Fibroblast of lung (primary cell): Measurements from ENCODE around the gene CCDC148. TPM values are rescaled to one million over a fixed set of nuclear protein-coding genes. Genes with fewer than 3 reads are reported as not detected.

Experiments
- DNase-seq, 2 donors: peaks; one replicate each; pipeline versions ENCODE4 v3.0.0 to v3.0.0-alpha.2; 2010; ENCODE audit warnings: low read depth in 2 of 2
- H2AFZ ChIP-seq: 2 replicates; pipeline ENCODE4 v1.5.1; 2012; ENCODE audit warnings: low read length, control low read depth, inconsistent platforms
- H3K27ac ChIP-seq: 2 replicates; pipeline ENCODE4 v1.5.1; 2011; ENCODE audit warnings: low read length, control low read depth; ENCODE audit not compliant: insufficient read depth
- H3K27me3 ChIP-seq: 2 replicates; pipeline ENCODE4 v1.5.1; 2011; ENCODE audit warnings: mild to moderate bottlenecking, low read length; ENCODE audit not compliant: control insufficient read depth, insufficient read depth
- H3K36me3 ChIP-seq: 2 replicates; pipeline ENCODE4 v1.5.1; 2011; ENCODE audit warnings: low read length; ENCODE audit not compliant: control insufficient read depth, insufficient read depth
- H3K4me1 ChIP-seq: 2 replicates; pipeline ENCODE4 v1.5.1; 2011; ENCODE audit warnings: low read length; ENCODE audit not compliant: control insufficient read depth, insufficient read depth; ENCODE audit errors: extremely low read depth
- H3K4me2 ChIP-seq: 2 replicates; pipeline ENCODE4 v1.5.1; 2011; ENCODE audit warnings: low read length, control low read depth; ENCODE audit not compliant: insufficient read depth; ENCODE audit errors: extremely low read depth
- H3K4me3 ChIP-seq, 4 experiments: fragments of 200-600 bp in 1 of 4; sonication (generic) in 1 of 4; replicated peaks in 1 of 4; 2 replicates each; pipeline ENCODE4 v1.5.1; 2011 to 2016; ENCODE audit warnings: low read length in 4 of 4, low read depth in 3 of 4, mild to moderate bottlenecking in 3 of 4, control low read depth in 2 of 4, inconsistent platforms in 1 of 4, mixed read lengths in 1 of 4; ENCODE audit not compliant: insufficient read depth in 1 of 4; ENCODE audit errors: control extremely low read depth in 1 of 4
- H3K79me2 ChIP-seq: 2 replicates; pipeline ENCODE4 v1.5.1; 2012; ENCODE audit warnings: mild to moderate bottlenecking, low read length, inconsistent platforms; ENCODE audit not compliant: control insufficient read depth, insufficient read depth
- H3K9ac ChIP-seq: 2 replicates; pipeline ENCODE4 v1.5.1; 2011; ENCODE audit warnings: mild to moderate bottlenecking, low read length, control low read depth; ENCODE audit not compliant: insufficient read depth
- H3K9me3 ChIP-seq: 2 replicates; pipeline ENCODE4 v1.5.1; 2012; ENCODE audit warnings: low read depth, low read length; ENCODE audit not compliant: control insufficient read depth, insufficient read depth
- H4K20me1 ChIP-seq: 2 replicates; pipeline ENCODE4 v1.5.1; 2011; ENCODE audit warnings: low read length; ENCODE audit not compliant: control insufficient read depth, insufficient read depth; ENCODE audit errors: extremely low read depth
- EZH2 ChIP-seq: IDR thresholded peaks from 2 replicates; pipeline ENCODE4 v1.5.1; 2012; ENCODE audit warnings: low read length, control low read depth, mild to moderate bottlenecking; ENCODE audit errors: missing control alignments
- polyA plus RNA-seq, 2 donors: library from polyadenylated mRNA; depleted of rRNA in 1 of 2; stranded (reverse) in 1 of 2; unstranded in 1 of 2; fragments of >200 nt; gene quantifications; 2 replicates each; pipeline ENCODE4 v1.2.1, GENCODE V29; 2011 to 2012; ENCODE audit warnings: missing spikeins in 1 of 2
- total RNA-seq: library from RNA; depleted of rRNA; stranded (reverse); fragments of >200 nt; gene quantifications from 2 replicates; pipeline ENCODE4 v1.2.1, GENCODE V29; 2014
- TF ChIP-seq, protein P1 (sequence below), 2 donors: IDR thresholded peaks in 1 of 2; conservative IDR thresholded peaks in 1 of 2; 1 replicate in 1 of 2; 2 replicates in 1 of 2; pipeline ENCODE4 v1.5.1; 2011 to 2012; ENCODE audit warnings: low read length in 2 of 2, control low read depth in 1 of 2, inconsistent platforms in 1 of 2, low read depth in 1 of 2, mild to moderate bottlenecking in 1 of 2

The CCDC148 gene
- total and polyA plus RNA-seq, 2 donors (not counting 1 experiment from before 2014, with no cell fraction given) = 1.2 TPM

DNA sequence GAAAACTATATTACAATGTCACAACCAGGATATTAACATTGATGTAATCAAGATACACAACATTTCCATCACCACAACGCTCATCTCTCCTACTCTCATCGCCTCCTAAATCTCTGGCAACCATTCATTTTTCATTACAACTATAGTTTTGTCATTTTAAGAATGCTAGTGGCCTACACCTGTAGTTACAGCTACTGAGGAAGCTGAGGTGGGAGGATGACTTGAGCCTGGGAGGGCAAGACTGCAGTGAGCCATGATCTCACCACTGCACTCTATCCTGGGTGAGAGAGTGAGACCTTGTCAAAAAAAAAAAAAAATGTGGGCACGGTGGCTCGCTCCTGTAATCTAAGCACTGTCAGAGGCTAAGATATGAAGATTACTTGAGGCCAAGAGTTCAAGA is 10.7 kb upstream of the CCDC148 start:
- no peaks in the 10 kb centered on the region for H3K36me3 ChIP-seq
- peaks cover 2% of the 10 kb centered on the region for H3K4me1 ChIP-seq
- no peak for DNase-seq
- no peaks in the 10 kb centered on the region for H3K27me3 ChIP-seq
- no peak for TF ChIP-seq EZH2
- TF ChIP-seq, protein P1, sequence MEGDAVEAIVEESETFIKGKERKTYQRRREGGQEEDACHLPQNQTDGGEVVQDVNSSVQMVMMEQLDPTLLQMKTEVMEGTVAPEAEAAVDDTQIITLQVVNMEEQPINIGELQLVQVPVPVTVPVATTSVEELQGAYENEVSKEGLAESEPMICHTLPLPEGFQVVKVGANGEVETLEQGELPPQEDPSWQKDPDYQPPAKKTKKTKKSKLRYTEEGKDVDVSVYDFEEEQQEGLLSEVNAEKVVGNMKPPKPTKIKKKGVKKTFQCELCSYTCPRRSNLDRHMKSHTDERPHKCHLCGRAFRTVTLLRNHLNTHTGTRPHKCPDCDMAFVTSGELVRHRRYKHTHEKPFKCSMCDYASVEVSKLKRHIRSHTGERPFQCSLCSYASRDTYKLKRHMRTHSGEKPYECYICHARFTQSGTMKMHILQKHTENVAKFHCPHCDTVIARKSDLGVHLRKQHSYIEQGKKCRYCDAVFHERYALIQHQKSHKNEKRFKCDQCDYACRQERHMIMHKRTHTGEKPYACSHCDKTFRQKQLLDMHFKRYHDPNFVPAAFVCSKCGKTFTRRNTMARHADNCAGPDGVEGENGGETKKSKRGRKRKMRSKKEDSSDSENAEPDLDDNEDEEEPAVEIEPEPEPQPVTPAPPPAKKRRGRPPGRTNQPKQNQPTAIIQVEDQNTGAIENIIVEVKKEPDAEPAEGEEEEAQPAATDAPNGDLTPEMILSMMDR (conservative IDR thresholded peaks at IDR 0.05 in 1 of 2, IDR thresholded peaks at IDR 0.05 in 1 of 2; ENCODE audit: low read depth in 1 of 2, low read length in 2 of 2) = no peak
- no peaks in the 10 kb centered on the region for H3K9me3 ChIP-seq
- no peak overlapping the region for H3K9ac ChIP-seq
- H3K79me2 ChIP-seq = peaks cover 48% of the 10 kb centered on the region
- no peaks in the 10 kb centered on the region for H4K20me1 ChIP-seq
- H3K4me3 ChIP-seq = no peak overlapping the region
- H2AFZ ChIP-seq = no peak overlapping the region
- no peak overlapping the region for H3K4me2 ChIP-seq
- H3K27ac ChIP-seq = no peak overlapping the region

DNA sequence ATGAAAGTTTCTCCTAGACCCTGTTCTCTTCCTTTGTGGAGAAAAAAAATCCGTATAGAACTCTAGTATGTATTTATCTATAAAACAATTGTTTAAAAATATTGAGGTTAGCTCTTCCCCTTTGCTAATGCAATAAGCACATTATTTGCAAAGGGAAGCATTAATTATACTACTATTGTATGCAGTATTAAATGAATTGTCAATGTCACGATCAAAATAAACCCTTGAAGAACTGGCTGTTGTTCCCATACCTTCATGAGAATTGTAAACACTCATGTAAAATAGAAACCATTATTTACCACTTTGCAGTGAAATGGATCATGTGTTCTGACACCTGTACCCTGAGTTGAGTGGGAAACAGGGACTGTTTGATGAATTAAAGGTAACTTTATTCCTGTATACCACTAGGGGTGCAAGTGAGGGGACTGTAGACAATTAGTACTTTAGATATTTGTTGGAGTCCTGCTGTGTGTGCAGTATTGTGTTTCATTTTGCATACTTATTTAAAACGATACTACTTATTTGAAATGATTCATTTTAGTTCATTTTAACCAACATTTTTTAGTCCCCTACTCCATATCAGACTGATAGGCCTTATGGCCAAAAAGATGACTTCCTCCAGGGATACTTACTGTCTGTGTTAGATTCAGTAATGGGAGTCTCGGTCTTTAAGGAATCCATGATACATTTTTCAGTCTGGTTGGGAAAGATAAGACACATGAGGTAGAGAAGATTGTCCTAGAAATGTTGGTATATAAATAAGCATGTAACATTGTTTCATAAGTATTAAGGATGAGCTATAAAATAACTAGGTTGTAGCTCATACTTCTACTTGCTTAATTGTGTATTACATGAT is 8.1 kb upstream of the CCDC148 start:
- Histone ChIP-seq H3K4me1 (peaks cover 6% of the 10 kb centered on the region), H3K4me2 (no peak overlapping the region), H4K20me1 (no peaks in the 10 kb centered on the region)

DNA sequence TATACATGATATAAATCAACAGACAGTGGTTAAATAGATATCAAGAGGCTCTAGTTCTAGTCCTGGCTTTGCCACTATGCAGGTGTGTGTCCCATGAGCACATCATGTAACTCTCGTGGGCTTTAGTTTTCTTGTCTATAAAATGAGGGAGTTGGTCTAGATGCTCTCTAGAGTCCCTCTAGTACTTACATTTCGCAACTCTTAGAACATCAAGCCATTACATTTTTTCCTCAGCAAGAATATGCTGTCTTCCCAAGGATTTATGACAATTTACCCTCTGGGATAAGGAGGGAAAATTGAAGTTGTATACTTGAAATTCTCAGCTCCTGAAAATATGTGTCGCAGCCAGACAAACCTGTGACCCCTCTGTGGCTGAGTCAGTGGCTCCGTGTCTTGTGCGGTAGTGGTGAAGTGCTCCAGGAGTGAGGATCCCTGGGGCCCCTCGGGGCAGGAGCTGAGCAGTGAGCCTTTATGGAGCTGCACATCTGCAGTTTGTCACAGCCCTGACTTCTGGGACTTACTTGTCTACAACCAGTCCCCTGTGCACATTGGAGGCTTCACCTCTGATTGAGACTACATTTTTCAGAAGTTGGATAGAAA is 7.0 kb upstream of the CCDC148 start:
- Histone ChIP-seq H3K9ac (no peak overlapping the region), H3K27ac (no peak overlapping the region), H4K20me1 (no peaks in the 10 kb centered on the region), H3K4me2 (no peak overlapping the region), H3K9me3 (no peaks in the 10 kb centered on the region), H3K27me3 (no peaks in the 10 kb centered on the region), H3K79me2 (peaks cover 79% of the 10 kb centered on the region), H3K4me3 (no peak overlapping the region), H2AFZ (no peak overlapping the region), H3K4me1 (peaks cover 6% of the 10 kb centered on the region), H3K36me3 (no peaks in the 10 kb centered on the region)
- no peak for DNase-seq
- TF ChIP-seq, protein P1 (conservative IDR thresholded peaks at IDR 0.05 in 1 of 2, IDR thresholded peaks at IDR 0.05 in 1 of 2; ENCODE audit: low read depth in 1 of 2, low read length in 2 of 2) = no peak
- no peak for TF ChIP-seq EZH2

More for the DNA sequence above, 8.1 kb upstream of the CCDC148 start:
- no peaks in the 10 kb centered on the region for H3K27me3 ChIP-seq
- no peak for TF ChIP-seq EZH2
- TF ChIP-seq, protein P1 (conservative IDR thresholded peaks at IDR 0.05 in 1 of 2, IDR thresholded peaks at IDR 0.05 in 1 of 2; ENCODE audit: low read depth in 1 of 2, low read length in 2 of 2) = peak; percentile 29 to 59
- H3K36me3 ChIP-seq = no peaks in the 10 kb centered on the region
- no peaks in the 10 kb centered on the region for H3K9me3 ChIP-seq
- no peak overlapping the region for H2AFZ ChIP-seq
- H3K27ac ChIP-seq = no peak overlapping the region
- peaks cover 72% of the 10 kb centered on the region for H3K79me2 ChIP-seq
- H3K4me3 ChIP-seq = no peak overlapping the region
- no peak overlapping the region for H3K9ac ChIP-seq
- DNase-seq = peak in 1 of 2 donors; percentile 26
